T-helper 2 cell treated with Interferon-gamma antibody and Interleukin-4, amounts not matched to agents 5 μg/mL and 100 μg/mL, for 36 hours (primary cell): Measurements from ENCODE around the gene UBE2Q1.

ENCODE experiments used
- DNase-seq: peaks from one replicate; pipeline ENCODE4 v3.0.0; 2021; ENCODE audit warnings: low spot score
- H3K27ac Mint-ChIP-seq: one replicate; pipeline ENCODE4 v1.8.0; 2021; ENCODE audit warnings: mild to moderate bottlenecking, mixed read lengths
- H3K27me3 Mint-ChIP-seq: one replicate; pipeline ENCODE4 v1.8.0; 2021; ENCODE audit warnings: low read depth, mixed read lengths
- H3K36me3 Mint-ChIP-seq: one replicate; pipeline ENCODE4 v1.8.0; 2021; ENCODE audit warnings: low read depth, mixed read lengths
- H3K4me1 Mint-ChIP-seq: one replicate; pipeline ENCODE4 v1.8.0; 2021; ENCODE audit warnings: low read depth, mixed read lengths
- H3K4me3 Mint-ChIP-seq: one replicate; pipeline ENCODE4 v1.8.0; 2022; ENCODE audit warnings: mild to moderate bottlenecking, moderate library complexity, mixed read lengths
- H3K9me3 Mint-ChIP-seq: one replicate; pipeline ENCODE4 v1.8.0; 2021; ENCODE audit warnings: mixed read lengths

Gene UBE2Q1

GRCh38 chr1:154586641-154587040 is 28.2 kb upstream of the UBE2Q1 start:
- Mint-ChIP-seq H3K36me3 (peaks cover 78% of the 10 kb centered on the region), H3K4me1 (no peaks in the 10 kb centered on the region), H3K27me3 (no peaks in the 10 kb centered on the region), H3K9me3 (no peaks in the 10 kb centered on the region), H3K4me3 (no peak overlapping the region), H3K27ac (no peak overlapping the region)
- DNase-seq, result no peak

GRCh38 chr1:154586231-154586630 is 27.8 kb upstream of the UBE2Q1 start:
- H3K27ac Mint-ChIP-seq, result no peak overlapping the region
- H3K9me3 Mint-ChIP-seq, result no peaks in the 10 kb centered on the region
- H3K4me1 Mint-ChIP-seq, result no peaks in the 10 kb centered on the region
- peaks cover 77% of the 10 kb centered on the region for H3K36me3 Mint-ChIP-seq
- H3K4me3 Mint-ChIP-seq, result no peak overlapping the region
- DNase-seq, result no peak
- H3K27me3 Mint-ChIP-seq, result no peaks in the 10 kb centered on the region

GRCh38 chr1:154584267-154584994 is 26.0 kb upstream of the UBE2Q1 start:
- no peaks in the 10 kb centered on the region for H3K9me3 Mint-ChIP-seq
- no peak overlapping the region for H3K4me3 Mint-ChIP-seq
- H3K27me3 Mint-ChIP-seq, result no peaks in the 10 kb centered on the region
- no peak for DNase-seq
- H3K27ac Mint-ChIP-seq, result no peak overlapping the region
- H3K36me3 Mint-ChIP-seq, result peaks cover 76% of the 10 kb centered on the region
- no peaks in the 10 kb centered on the region for H3K4me1 Mint-ChIP-seq

GRCh38 chr1:154583773-154584172 is 25.3 kb upstream of the UBE2Q1 start:
- Mint-ChIP-seq H3K36me3 (peaks cover 80% of the 10 kb centered on the region), H3K9me3 (no peaks in the 10 kb centered on the region), H3K27ac (no peak overlapping the region), H3K4me1 (no peaks in the 10 kb centered on the region), H3K4me3 (no peak overlapping the region), H3K27me3 (no peaks in the 10 kb centered on the region)
- DNase-seq, result no peak

GRCh38 chr1:154582885-154583284 is 24.4 kb upstream of the UBE2Q1 start:
- no peak overlapping the region for H3K27ac Mint-ChIP-seq
- H3K27me3 Mint-ChIP-seq, result no peaks in the 10 kb centered on the region
- H3K9me3 Mint-ChIP-seq, result no peaks in the 10 kb centered on the region
- no peak for DNase-seq
- H3K4me1 Mint-ChIP-seq, result no peaks in the 10 kb centered on the region
- peaks cover 71% of the 10 kb centered on the region for H3K36me3 Mint-ChIP-seq
- H3K4me3 Mint-ChIP-seq, result no peak overlapping the region

GRCh38 chr1:154581766-154582165 is 23.3 kb upstream of the UBE2Q1 start:
- no peak for DNase-seq
- Mint-ChIP-seq H3K27ac (no peak overlapping the region), H3K9me3 (no peaks in the 10 kb centered on the region), H3K4me3 (no peak overlapping the region), H3K36me3 (peaks cover 64% of the 10 kb centered on the region), H3K27me3 (no peaks in the 10 kb centered on the region), H3K4me1 (no peaks in the 10 kb centered on the region)

- Mint-ChIP-seq H3K9me3 (no peaks in the 10 kb centered on the region), H3K27ac (no peak overlapping the region), H3K4me3 (no peak overlapping the region), H3K4me1 (no peaks in the 10 kb centered on the region), H3K36me3 (peaks cover 42% of the 10 kb centered on the region), H3K27me3 (no peaks in the 10 kb centered on the region)
- no peak for DNase-seq
Observed at GRCh38 chr1:154579374-154579773, 20.9 kb upstream of the UBE2Q1 start.

- no peaks in the 10 kb centered on the region for H3K9me3 Mint-ChIP-seq
- H3K27me3 Mint-ChIP-seq, result no peaks in the 10 kb centered on the region
- no peak overlapping the region for H3K27ac Mint-ChIP-seq
- peaks cover 31% of the 10 kb centered on the region for H3K36me3 Mint-ChIP-seq
- no peak overlapping the region for H3K4me3 Mint-ChIP-seq
- DNase-seq, result no peak
- H3K4me1 Mint-ChIP-seq, result no peaks in the 10 kb centered on the region
Observed at GRCh38 chr1:154578058-154578418, 19.6 kb upstream of the UBE2Q1 start.

- H3K4me3 Mint-ChIP-seq, result no peak overlapping the region
- no peaks in the 10 kb centered on the region for H3K9me3 Mint-ChIP-seq
- no peak for DNase-seq
- no peak overlapping the region for H3K27ac Mint-ChIP-seq
- H3K27me3 Mint-ChIP-seq, result no peaks in the 10 kb centered on the region
- H3K4me1 Mint-ChIP-seq, result no peaks in the 10 kb centered on the region
- peaks cover 30% of the 10 kb centered on the region for H3K36me3 Mint-ChIP-seq
Observed at GRCh38 chr1:154577346-154578057, 19.0 kb upstream of the UBE2Q1 start.

- no peaks in the 10 kb centered on the region for H3K4me1 Mint-ChIP-seq
- peak overlapping the region; percentile 12 for H3K27ac Mint-ChIP-seq
- no peak for DNase-seq
- peaks cover 18% of the 10 kb centered on the region for H3K36me3 Mint-ChIP-seq
- no peak overlapping the region for H3K4me3 Mint-ChIP-seq
- no peaks in the 10 kb centered on the region for H3K9me3 Mint-ChIP-seq
- H3K27me3 Mint-ChIP-seq, result no peaks in the 10 kb centered on the region
Observed at GRCh38 chr1:154575951-154576566, 17.6 kb upstream of the UBE2Q1 start.

- Mint-ChIP-seq H3K4me1 (no peaks in the 10 kb centered on the region), H3K9me3 (no peaks in the 10 kb centered on the region), H3K27ac (peak overlapping the region; percentile 12), H3K36me3 (peaks cover 13% of the 10 kb centered on the region), H3K27me3 (no peaks in the 10 kb centered on the region), H3K4me3 (no peak overlapping the region)
- DNase-seq, result no peak
Observed at GRCh38 chr1:154575147-154575927, 16.9 kb upstream of the UBE2Q1 start.

- no peak for DNase-seq
- H3K9me3 Mint-ChIP-seq, result no peaks in the 10 kb centered on the region
- peaks cover 9% of the 10 kb centered on the region for H3K36me3 Mint-ChIP-seq
- peak overlapping the region; percentile 17 for H3K27ac Mint-ChIP-seq
- no peaks in the 10 kb centered on the region for H3K4me1 Mint-ChIP-seq
- no peaks in the 10 kb centered on the region for H3K27me3 Mint-ChIP-seq
- no peak overlapping the region for H3K4me3 Mint-ChIP-seq
Observed at GRCh38 chr1:154574716-154575115, 16.3 kb upstream of the UBE2Q1 start.

- Mint-ChIP-seq H3K27ac (no peak overlapping the region), H3K27me3 (peaks cover 4% of the 10 kb centered on the region), H3K36me3 (no peaks in the 10 kb centered on the region), H3K9me3 (no peaks in the 10 kb centered on the region), H3K4me1 (no peaks in the 10 kb centered on the region), H3K4me3 (no peak overlapping the region)
- DNase-seq, result no peak
Observed at GRCh38 chr1:154573168-154573510, 14.7 kb upstream of the UBE2Q1 start.
